Measurements from ENCODE around the gene MCRS1.

DNA sequence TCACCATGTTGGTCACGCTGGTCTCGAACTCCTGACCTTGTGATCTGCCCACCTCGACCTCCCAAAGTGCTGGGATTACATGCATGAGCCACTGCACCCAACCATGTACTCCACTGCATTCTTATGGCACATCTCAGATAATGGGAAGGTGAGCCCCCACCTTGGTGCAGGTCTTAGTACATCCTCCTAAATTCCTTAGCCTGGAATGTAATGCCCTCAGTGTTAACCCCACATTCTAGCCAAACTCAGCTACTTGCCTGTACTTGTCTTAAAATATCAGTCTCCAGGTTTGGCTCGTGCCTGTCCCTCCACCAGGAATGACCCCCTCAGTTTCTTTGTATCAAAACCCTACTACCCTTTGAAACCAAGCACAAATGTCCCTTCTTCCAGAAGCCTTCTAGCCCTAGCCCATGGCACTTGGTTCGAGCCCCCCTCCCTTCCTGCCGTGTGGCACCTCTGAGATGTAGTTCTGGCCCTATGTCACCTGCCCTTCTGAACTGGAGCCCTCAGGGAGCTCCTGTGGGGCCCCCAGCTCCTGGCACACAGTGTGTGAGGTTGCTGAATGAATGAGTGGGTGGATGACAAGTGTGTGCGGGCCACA lies 20.8 kb downstream of the MCRS1 start:
- TF ChIP-seq, protein P1, sequence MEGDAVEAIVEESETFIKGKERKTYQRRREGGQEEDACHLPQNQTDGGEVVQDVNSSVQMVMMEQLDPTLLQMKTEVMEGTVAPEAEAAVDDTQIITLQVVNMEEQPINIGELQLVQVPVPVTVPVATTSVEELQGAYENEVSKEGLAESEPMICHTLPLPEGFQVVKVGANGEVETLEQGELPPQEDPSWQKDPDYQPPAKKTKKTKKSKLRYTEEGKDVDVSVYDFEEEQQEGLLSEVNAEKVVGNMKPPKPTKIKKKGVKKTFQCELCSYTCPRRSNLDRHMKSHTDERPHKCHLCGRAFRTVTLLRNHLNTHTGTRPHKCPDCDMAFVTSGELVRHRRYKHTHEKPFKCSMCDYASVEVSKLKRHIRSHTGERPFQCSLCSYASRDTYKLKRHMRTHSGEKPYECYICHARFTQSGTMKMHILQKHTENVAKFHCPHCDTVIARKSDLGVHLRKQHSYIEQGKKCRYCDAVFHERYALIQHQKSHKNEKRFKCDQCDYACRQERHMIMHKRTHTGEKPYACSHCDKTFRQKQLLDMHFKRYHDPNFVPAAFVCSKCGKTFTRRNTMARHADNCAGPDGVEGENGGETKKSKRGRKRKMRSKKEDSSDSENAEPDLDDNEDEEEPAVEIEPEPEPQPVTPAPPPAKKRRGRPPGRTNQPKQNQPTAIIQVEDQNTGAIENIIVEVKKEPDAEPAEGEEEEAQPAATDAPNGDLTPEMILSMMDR (IDR thresholded peaks at IDR 0.05): no peak
- TF ChIP-seq POLR2AphosphoS5 (IDR thresholded peaks at IDR 0.05) (no peak), POLR2A (IDR thresholded peaks at IDR 0.05) (no peak)
